ENCODE results near the gene TBX3.

Gene TBX3

GRCh38 chr12:114682785-114683708, 928 bp downstream of the TBX3 start:
- DNase-seq (ENCODE audit: low spot score) = no peak

- no peak for DNase-seq (ENCODE audit: low spot score)
These were observed 1.7 kb downstream of the TBX3 start for GRCh38 chr12:114682106-114682784.

GRCh38 chr12:114681116-114681871, 2.7 kb downstream of the TBX3 start:
- no peak for DNase-seq (ENCODE audit: low spot score)

GRCh38 chr12:114680604-114681069, 3.3 kb downstream of the TBX3 start:
- DNase-seq (ENCODE audit: low spot score) = no peak

GRCh38 chr12:114679942-114680341, 4.0 kb downstream of the TBX3 start:
- no peak for DNase-seq (ENCODE audit: low spot score)

GRCh38 chr12:114679452-114679875, 4.5 kb downstream of the TBX3 start:
- DNase-seq (ENCODE audit: low spot score) = no peak

- no peak for DNase-seq (ENCODE audit: low spot score)
These were observed 5.3 kb downstream of the TBX3 start for GRCh38 chr12:114678718-114679117.

GRCh38 chr12:114678028-114678427, 5.9 kb downstream of the TBX3 start:
- no peak for DNase-seq (ENCODE audit: low spot score)

- no peak for DNase-seq (ENCODE audit: low spot score)
These were observed 7.7 kb downstream of the TBX3 start for GRCh38 chr12:114676142-114676741.

GRCh38 chr12:114674251-114675047, 9.5 kb downstream of the TBX3 start:
- DNase-seq (ENCODE audit: low spot score) = no peak

GRCh38 chr12:114673901-114674250, 10.1 kb downstream of the TBX3 start:
- DNase-seq (ENCODE audit: low spot score) = no peak

GRCh38 chr12:114673169-114673833, 10.7 kb downstream of the TBX3 start:
- no peak for DNase-seq (ENCODE audit: low spot score)

GRCh38 chr12:114672817-114673168, 11.2 kb downstream of the TBX3 start:
- no peak for DNase-seq (ENCODE audit: low spot score)

GRCh38 chr12:114671443-114672411, 12.2 kb downstream of the TBX3 start:
- DNase-seq (ENCODE audit: low spot score) = no peak

GRCh38 chr12:114671066-114671442, 12.9 kb downstream of the TBX3 start:
- no peak for DNase-seq (ENCODE audit: low spot score)

GRCh38 chr12:114670291-114670980, 13.5 kb downstream of the TBX3 start:
- DNase-seq (ENCODE audit: low spot score) = no peak

- no peak for DNase-seq (ENCODE audit: low spot score)
These were observed 14.3 kb downstream of the TBX3 start for GRCh38 chr12:114669401-114670290.

GRCh38 chr12:114668886-114669288, 15.1 kb downstream of the TBX3 start:
- DNase-seq (ENCODE audit: low spot score) = no peak
